Esophagus squamous epithelium (tissue), 4 donors: ENCODE results near the gene ARIH1.

Experiments used
- CTCF ChIP-seq, 6 experiments: fragments of 450-650 bp in 4 of 6; fragments of 200-600 bp in 2 of 6; sonication (generic) in 2 of 6; IDR thresholded peaks; one replicate each; pipeline ENCODE4 v1.5.1; 2016 to 2019; ENCODE audit warnings: antibody characterized with exemption in 6 of 6, mild to moderate bottlenecking in 4 of 6, moderate library complexity in 4 of 6
- POLR2A ChIP-seq, 4 donors: fragments of 450-650 bp; IDR thresholded peaks; one replicate each; pipeline ENCODE4 v1.6.1; 2017; ENCODE audit warnings: antibody characterized with exemption in 4 of 4, mild to moderate bottlenecking in 4 of 4, moderate library complexity in 3 of 4

DNA sequence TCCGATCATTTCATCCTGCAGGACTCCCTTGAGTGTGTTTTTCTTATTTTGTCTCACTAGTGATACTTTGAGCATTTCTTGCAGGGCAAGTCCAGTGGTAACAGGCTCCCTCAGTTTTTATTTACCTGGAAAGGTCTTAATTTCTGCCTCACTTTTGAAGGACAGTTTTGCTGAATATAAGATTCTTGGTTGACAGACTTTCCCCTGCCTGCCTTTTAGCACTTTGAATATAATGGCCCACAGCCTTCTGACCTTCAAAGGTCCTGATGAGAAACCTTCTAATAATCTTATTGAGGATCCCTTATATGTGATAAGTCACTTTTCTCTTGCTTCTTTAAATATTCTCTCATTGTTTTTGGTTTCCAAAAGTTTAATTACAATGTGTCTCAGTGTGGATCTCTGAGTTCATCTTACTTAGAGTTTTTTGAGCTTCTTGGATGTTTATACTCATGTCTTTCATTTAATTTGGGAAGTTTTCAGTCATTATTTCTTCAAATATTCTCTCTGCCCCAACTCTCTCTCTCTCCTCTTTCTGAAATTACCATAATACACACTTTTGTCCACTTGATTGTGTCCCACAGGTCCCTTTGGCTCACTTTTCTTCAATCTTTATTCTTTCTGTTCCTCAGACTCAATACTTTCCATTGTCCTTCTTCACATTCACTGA is 36.3 kb upstream of the ARIH1 start:
- TF ChIP-seq POLR2A (IDR thresholded peaks at IDR 0.05) = no peak
- TF ChIP-seq CTCF (IDR thresholded peaks at IDR 0.05) = no peak
